Head of caudate nucleus (tissue), 42 donors: ENCODE data around the gene DUSP22.

Source experiments
- DNase-seq, 42 donors: peaks; one replicate each; pipeline versions ENCODE4 v3.0.0 to v3.0.0-alpha.2; 2020 to 2021; ENCODE audit warnings: mixed read lengths in 7 of 42
- intact Hi-C: fragments of 100-400 bp; cut with DNase I; formaldehyde crosslinking; loops from one replicate; pipeline ENCODE4 v1.15.0; 2022

The DUSP22 gene

GRCh38 chr6:392441-393390 is 100.4 kb downstream of the DUSP22 start:
- peak in 2 of 42 donors; percentile 32 for DNase-seq
- intact Hi-C loops = no loop called here

DNA sequence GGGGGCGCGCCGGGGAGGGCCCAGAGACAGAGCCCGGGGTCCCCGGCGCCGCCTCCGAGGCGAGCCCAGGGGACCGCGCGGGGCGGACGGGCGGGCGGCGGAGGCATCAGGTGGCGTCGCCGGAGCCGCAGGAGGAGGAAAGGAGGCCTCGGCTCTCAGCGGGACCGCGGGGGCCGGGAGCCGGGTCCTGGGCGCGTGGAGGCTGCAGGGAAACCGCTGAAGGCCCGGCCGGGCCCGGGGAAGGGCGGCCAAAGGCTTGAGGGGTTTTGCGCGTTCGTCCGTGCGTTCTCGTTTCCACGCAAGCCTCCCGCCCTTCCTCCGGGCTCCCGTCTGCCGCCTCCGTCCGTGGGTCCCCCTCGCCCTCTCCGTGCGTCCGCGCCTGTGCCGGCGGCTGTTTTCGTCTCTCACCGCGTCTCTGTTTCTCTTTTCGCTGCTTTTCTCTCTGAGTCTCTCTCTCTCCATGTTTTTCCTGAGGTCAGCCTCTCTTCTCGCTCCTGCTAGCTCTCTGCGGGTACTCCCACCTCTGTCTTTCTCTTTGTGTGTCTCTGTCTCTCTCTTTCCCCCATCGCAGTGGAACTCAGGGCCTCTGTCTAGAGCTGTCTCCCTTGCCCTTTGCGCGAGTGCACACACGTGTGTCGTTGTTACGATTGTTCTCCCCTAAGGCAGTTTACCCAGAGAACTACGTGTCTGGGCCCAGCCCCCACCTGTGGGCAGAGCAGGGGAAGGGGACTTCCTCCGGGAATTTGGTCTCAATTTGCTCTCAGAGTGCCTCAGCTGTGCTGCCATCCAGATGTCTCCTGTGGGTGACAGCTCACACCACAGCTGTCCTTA is 101.3 kb downstream of the DUSP22 start:
- peak in 2 of 42 donors; percentile 20 to 34 for DNase-seq
- intact Hi-C loops = no loop called here

- DNase-seq = peak in 1 of 42 donors; percentile 25
- intact Hi-C loops = no loop called here
Measured at GRCh38 chr6:394641-395289, 102.5 kb downstream of the DUSP22 start.

DNA sequence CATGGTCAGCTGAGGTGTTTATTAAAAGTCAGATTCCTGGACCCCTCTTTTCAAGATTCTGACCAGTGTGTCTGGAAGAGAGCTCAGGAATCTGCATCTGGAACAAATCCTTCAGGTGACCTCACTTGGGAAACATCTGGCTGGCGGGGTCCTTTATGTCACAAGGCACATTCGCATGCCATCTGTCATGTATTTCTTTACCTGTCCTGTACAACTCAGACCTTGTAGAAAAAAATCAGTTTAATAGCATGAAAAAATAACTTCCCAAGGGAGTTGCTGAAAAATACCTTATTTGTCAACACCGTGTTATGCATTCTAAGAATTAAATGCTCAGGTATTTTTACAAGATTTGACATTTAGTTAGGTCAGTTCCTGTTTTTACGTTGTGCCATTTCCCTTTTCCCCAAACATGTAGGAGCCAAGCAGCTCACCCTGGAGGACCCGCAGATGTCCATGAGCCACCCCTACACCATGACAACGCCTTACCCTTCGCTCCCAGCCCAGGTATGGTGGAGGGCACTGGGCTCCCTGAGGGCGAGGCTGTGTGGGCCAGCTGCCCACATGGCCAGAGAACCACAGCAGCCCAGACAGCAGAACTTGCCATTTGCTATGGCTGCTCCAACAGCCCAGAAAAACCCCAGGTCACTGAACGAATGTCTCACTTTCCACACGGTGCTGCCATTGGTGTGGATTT is 103.3 kb downstream of the DUSP22 start:
- intact Hi-C loops = no loop called here

GRCh38 chr6:396126-396520 is 103.8 kb downstream of the DUSP22 start:
- intact Hi-C loops = no loop called here
- no peak for DNase-seq

More for the DNA sequence above, 103.3 kb downstream of the DUSP22 start:
- DNase-seq = peak in 1 of 42 donors; percentile 31

- no peak for DNase-seq
- intact Hi-C loops = no loop called here
Measured at GRCh38 chr6:397056-397455, 104.8 kb downstream of the DUSP22 start.

- intact Hi-C loops = no loop called here
- no peak for DNase-seq
Measured at GRCh38 chr6:397604-398003, 105.3 kb downstream of the DUSP22 start.

DNA sequence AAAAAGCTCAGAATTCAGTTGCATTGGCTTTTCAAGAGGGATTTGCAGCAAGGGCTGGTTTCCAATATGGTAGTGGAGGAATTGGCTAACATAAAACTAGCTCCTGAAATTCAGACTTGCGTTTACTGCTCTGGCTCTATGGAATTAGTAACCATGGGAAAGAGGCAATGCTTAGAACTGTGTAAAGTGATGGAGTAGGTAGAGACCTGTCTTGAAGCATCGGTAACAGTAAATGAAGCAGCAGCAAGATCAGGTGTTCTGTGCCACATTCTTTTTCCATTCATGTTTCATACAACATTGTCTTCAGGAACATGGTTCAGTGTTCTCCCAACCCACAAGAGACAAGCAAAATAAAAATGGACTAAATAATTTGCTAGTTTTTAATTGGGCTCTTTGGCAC is 105.8 kb downstream of the DUSP22 start:
- no peak for DNase-seq
- intact Hi-C loops = no loop called here

DNA sequence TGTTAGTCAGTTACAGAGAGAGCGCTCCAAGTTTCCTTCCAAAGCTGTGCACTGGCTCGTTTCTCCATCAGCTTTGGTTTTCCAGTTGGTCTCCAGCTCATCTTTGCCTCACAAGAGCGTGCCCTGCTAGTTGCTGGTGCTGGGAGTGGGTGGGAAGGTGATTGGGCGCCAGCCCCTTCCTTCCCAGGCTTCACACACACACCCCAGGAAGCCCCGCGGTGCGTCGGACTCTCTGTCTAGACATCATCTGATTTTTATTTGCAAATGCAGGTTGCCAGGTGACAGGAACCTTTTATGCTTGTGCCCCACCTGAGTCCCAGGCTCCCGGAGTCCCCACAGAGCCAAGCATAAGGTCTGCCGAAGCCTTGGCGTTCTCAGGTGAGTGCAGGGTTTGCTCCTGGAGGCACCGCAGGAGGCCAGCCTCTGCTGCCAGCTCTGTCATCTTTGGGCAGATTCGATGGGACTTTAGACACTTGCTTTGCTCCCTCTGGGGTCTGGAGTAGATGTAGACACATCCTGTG is 106.3 kb downstream of the DUSP22 start:
- no peak for DNase-seq
- intact Hi-C loops = no loop called here

DNA sequence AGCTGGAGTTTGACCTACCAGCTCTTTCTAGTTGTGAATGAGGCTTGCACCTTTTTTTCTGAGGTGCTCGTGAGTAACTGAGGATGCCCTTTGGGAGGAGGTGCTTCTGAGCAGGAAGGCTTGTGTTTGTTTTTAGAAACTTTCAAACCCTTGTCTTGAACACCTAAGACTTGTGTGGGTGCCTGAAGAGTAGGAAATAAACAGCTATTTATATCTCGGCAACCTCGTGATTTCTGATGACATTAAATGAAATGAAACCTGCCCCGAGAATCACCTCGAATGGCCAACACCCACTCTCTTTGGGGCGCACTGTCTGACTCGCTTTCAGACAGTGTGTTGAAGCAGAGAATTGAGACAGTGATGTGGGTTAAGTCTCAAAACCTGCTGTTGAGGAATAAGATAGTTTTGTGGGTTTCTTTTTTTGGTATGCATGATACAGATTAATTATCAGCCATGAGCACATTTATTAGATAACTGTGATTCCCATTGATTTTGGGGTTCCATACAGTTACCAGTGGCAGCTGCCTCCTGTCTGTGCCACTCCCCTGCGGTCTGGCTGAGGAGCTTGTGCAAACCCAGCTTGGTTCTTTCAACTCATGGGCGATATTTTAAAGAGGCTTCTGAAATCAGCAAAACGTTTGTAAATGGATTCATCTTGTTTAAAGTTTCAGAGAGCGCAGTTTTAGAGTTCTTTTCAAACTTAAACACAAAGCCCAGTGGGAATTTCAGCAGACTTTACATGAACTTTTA is 107.7 kb downstream of the DUSP22 start:
- DNase-seq = no peak
- intact Hi-C loops = no loop called here

- intact Hi-C loops = no loop called here
- no peak for DNase-seq
Measured at GRCh38 chr6:400815-401214, 108.5 kb downstream of the DUSP22 start.
